Endothelial cell of umbilical vein (primary cell): ENCODE results near the gene SH2D3C. TPM values are rescaled to one million over a fixed set of nuclear protein-coding genes. Genes with fewer than 3 reads are reported as not detected.

ENCODE experiments used
- BruUV-seq: library from RNA; stranded (reverse); fragments of 400-500 nt; replicated peaks from 2 replicates; lab custom pipeline; 2021; lab: Mats Ljungman, UMichigan
- CTCF ChIA-PET: fragments of 300-600, 350-600 bp; sonication (Branson Sonifier 250); formaldehyde crosslinking; loops from one replicate; lab custom pipeline; 2021; ENCODE audit warnings: antibody characterized with exemption, inconsistent platforms; lab: Charles Lee
- POLR2A ChIA-PET: fragments of 300-600, 350-600 bp; sonication (Branson Sonifier 250); formaldehyde crosslinking; loops from one replicate; lab custom pipeline; 2021; ENCODE audit warnings: antibody characterized with exemption, inconsistent platforms; lab: Charles Lee
- DNase-seq: peaks from one replicate; pipeline ENCODE4 v3.0.0-alpha.2; 2011; ENCODE audit warnings: low read depth, low spot score
- FAIRE-seq: peaks from 2 replicates; lab custom pipeline; 2011; peaks lifted over from hg19 to GRCh38; lab: Jason Lieb, UNC
- H2AFZ ChIP-seq: 2 replicates; pipeline ENCODE4 v1.6.0; 2012; ENCODE audit warnings: low read depth, low read length, control low read depth, inconsistent platforms
- H3K27ac ChIP-seq: 2 replicates; pipeline ENCODE4 v1.5.1; 2011; ENCODE audit warnings: low read depth, mild to moderate bottlenecking, control low read depth, low read length, moderate library complexity; ENCODE audit not compliant: insufficient read depth
- H3K27me3 ChIP-seq, 2 experiments: 2 replicates each; pipeline versions ENCODE4 v1.6.0 to v1.6.1; 2011; ENCODE audit warnings: low read length in 2 of 2, mixed read lengths in 1 of 2; ENCODE audit not compliant: control insufficient read depth in 2 of 2, insufficient read depth in 2 of 2
- H3K36me3 ChIP-seq, 2 experiments: 2 replicates in 1 of 2; 3 replicates in 1 of 2; pipeline ENCODE4 v1.5.1; 2011; ENCODE audit warnings: low read length in 2 of 2, mild to moderate bottlenecking in 1 of 2, moderate library complexity in 1 of 2; ENCODE audit not compliant: control insufficient read depth in 2 of 2, insufficient read depth in 2 of 2; ENCODE audit errors: extremely low read depth in 1 of 2
- H3K4me1 ChIP-seq: 3 replicates; pipeline ENCODE4 v1.5.1; 2011; ENCODE audit warnings: mild to moderate bottlenecking, low read length; ENCODE audit not compliant: control insufficient read depth, insufficient read depth; ENCODE audit errors: extremely low read depth
- H3K4me2 ChIP-seq: 2 replicates; pipeline ENCODE4 v1.6.1; 2011; ENCODE audit warnings: low read length, control low read depth, mixed read lengths; ENCODE audit not compliant: insufficient read depth
- H3K4me3 ChIP-seq, 3 experiments: fragments of 200-600 bp in 1 of 3; sonication (generic), shearing (Covaris generic) in 1 of 3; replicated peaks in 1 of 3; 2 replicates each; pipeline ENCODE4 v1.5.1; 2011 to 2016; ENCODE audit warnings: control low read depth in 3 of 3, low read length in 3 of 3, mild to moderate bottlenecking in 2 of 3, inconsistent platforms in 1 of 3, low read depth in 1 of 3, moderate library complexity in 1 of 3; ENCODE audit not compliant: insufficient read depth in 1 of 3
- H3K79me2 ChIP-seq: 2 replicates; pipeline ENCODE4 v1.6.0; 2012; ENCODE audit warnings: low read length, inconsistent platforms; ENCODE audit not compliant: control insufficient read depth, insufficient read depth
- H3K9ac ChIP-seq: replicated peaks from 2 replicates; pipeline ENCODE3; 2011; ENCODE audit warnings: low read length, control low read depth; ENCODE audit not compliant: insufficient read depth; ENCODE audit errors: extremely low read depth
- H3K9me1 ChIP-seq: replicated peaks from 3 replicates; pipeline ENCODE4 v1.6.0; 2011; ENCODE audit warnings: mild to moderate bottlenecking, low read length; ENCODE audit not compliant: control insufficient read depth, insufficient read depth; ENCODE audit errors: extremely low read depth
- H3K9me3 ChIP-seq: replicated peaks from 2 replicates; pipeline ENCODE4 v1.5.1; 2012; ENCODE audit warnings: low read length, inconsistent platforms; ENCODE audit not compliant: control insufficient read depth, insufficient read depth
- H4K20me1 ChIP-seq: replicated peaks from 2 replicates; pipeline ENCODE3; 2011; ENCODE audit warnings: mild to moderate bottlenecking, low read length; ENCODE audit not compliant: control insufficient read depth, insufficient read depth; ENCODE audit errors: extremely low read depth
- CTCF ChIP-seq, 2 donors: IDR thresholded peaks; 1 replicate in 1 of 2; 2 replicates in 1 of 2; pipeline ENCODE4 v1.5.1; 2011; ENCODE audit warnings: low read length in 2 of 2, mild to moderate bottlenecking in 2 of 2, moderate library complexity in 2 of 2, control low read depth in 1 of 2, inconsistent platforms in 1 of 2, low read depth in 1 of 2; ENCODE audit not compliant: insufficient read depth in 1 of 2; ENCODE audit errors: extremely low read depth in 1 of 2
- EZH2 ChIP-seq: IDR thresholded peaks from 2 replicates; pipeline ENCODE4 v1.6.1; 2012; ENCODE audit warnings: borderline replicate concordance, low read depth, mild to moderate bottlenecking, moderate library complexity, low read length, inconsistent platforms; ENCODE audit not compliant: severe bottlenecking
- FOS ChIP-seq: IDR thresholded peaks from 2 replicates; pipeline ENCODE4 v1.6.1; 2011; ENCODE audit warnings: mild to moderate bottlenecking, low read length, moderate library complexity, borderline replicate concordance; ENCODE audit not compliant: insufficient read depth
- GATA2 ChIP-seq: IDR thresholded peaks from 2 replicates; pipeline ENCODE4 v1.7.0; 2011; ENCODE audit warnings: low read depth, mild to moderate bottlenecking, moderate library complexity, mixed read lengths, low read length; ENCODE audit not compliant: insufficient read length, insufficient read depth
- JUN ChIP-seq: IDR thresholded peaks from 2 replicates; pipeline ENCODE4 v1.6.1; 2011; ENCODE audit warnings: borderline replicate concordance, low read depth; ENCODE audit not compliant: insufficient read length, insufficient read depth
- MYC ChIP-seq: IDR thresholded peaks from one replicate; pipeline ENCODE4 v1.6.1; 2011; ENCODE audit warnings: mild to moderate bottlenecking, low read depth, low read length
- POLR2A ChIP-seq: IDR thresholded peaks from 2 replicates; pipeline ENCODE4 v1.6.1; 2012; ENCODE audit warnings: low read depth, mild to moderate bottlenecking, control low read depth, low read length
- POLR2AphosphoS5 ChIP-seq: IDR thresholded peaks from 2 replicates; pipeline ENCODE4 v1.6.1; 2012; ENCODE audit warnings: low read depth, mild to moderate bottlenecking, control low read depth, low read length, moderate library complexity; ENCODE audit not compliant: insufficient read depth
- dilution Hi-C: fragments of 300-500 bp; cut with MboI; formaldehyde crosslinking; loops from one replicate; pipeline ENCODE4 v1.15.0; 2019; ENCODE audit warnings: low sequenced_read_pairs; ENCODE audit not compliant: extremely low pct_ligation_motif_present
- intact Hi-C: fragments of 100-400 bp; cut with micrococcal nuclease; formaldehyde crosslinking; loops from one replicate; pipeline ENCODE4 v1.10.0; 2022
- polyA plus RNA-seq, 4 experiments: library from polyadenylated mRNA; depleted of rRNA in 3 of 4; stranded (reverse) in 3 of 4; unstranded in 1 of 4; fragments of >200 nt; gene quantifications; 2 replicates each; pipeline versions ENCODE4 v1.2.1 to v1.2.3, GENCODE V29; 2011 to 2012; ENCODE audit warnings: missing spikeins in 1 of 4
- total RNA-seq: library from RNA; stranded (reverse); gene quantifications from 2 replicates; pipeline ENCODE4 v1.2.3, GENCODE V29; 2021
- TF ChIP-seq, protein P1 (sequence below): IDR thresholded peaks from 2 replicates; pipeline ENCODE4 v1.6.1; 2011; ENCODE audit not compliant: insufficient read depth, insufficient read length

Gene SH2D3C
- total and polyA plus RNA-seq, 2 donors (not counting 3 experiments of a cell fraction or from before 2014, with no cell fraction given), result 95.0 to 173 TPM

DNA sequence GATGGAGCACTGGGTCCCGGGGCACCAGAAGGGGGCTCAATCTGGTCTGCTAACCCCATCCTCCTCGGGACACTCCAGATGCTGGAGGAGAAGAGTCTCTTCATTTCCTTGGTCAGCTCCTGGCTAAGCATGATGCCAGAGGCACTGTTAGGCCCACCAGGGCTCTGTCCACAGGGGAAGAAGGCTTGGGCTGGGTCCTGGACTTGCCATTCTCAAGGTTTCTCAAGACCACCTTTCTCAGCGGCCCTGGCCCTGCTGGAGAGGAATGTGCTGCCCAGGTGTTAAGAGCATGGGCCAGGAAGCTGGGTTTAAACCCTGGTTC is 7.9 kb downstream of the SH2D3C start:
- dilution Hi-C loops, result no loop called here
- H3K9ac ChIP-seq, result peak overlapping the region; percentile 92
- intact Hi-C loops, result loop anchor here (1.0 to 2.0 kb wide), 5 partner anchors 8 to 68 kb away; partner anchors contain the start of gene FPGS

DNA sequence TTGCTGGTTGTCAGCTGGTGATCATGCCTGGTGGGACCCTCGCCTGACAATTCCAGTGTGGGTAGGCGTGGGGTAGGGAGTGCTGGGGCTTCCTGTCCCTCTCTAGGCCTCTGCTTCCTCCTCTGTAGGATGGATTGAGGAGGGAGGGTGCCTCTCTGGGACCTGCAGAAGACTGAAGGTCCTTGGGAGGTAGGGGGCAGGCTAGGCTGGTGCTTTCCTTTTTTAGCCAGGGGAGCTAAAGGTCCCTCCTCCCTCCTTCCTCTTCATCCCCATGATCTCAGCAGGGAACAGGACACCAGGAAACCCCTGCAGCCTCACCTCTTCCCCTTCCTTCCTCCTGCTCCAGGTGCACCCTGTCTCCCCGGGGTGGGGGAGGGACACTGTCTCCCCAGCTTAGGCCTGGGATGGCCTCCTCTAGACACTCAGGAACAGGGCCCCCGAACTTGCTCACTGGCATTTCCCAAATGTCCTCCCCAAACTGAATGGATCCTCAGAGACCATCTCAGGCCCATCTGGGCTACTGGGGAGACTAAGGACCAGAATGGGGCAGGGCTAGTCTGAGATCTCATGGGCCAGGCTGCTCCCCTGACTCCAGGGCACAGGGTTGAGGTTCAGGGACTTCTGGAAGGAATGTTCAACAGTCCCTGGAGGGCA is 8.4 kb downstream of the SH2D3C start:
- Histone ChIP-seq H3K27me3 (no peaks in the 10 kb centered on the region), H4K20me1 (no peaks in the 10 kb centered on the region), H3K4me2 (peak overlapping the region; percentile 76), H3K36me3 (peaks cover 9 to 12% of the 10 kb centered on the region in 2 experiments), H3K9ac (peak overlapping the region; percentile 92), H2AFZ (no peak overlapping the region), H3K27ac (peak overlapping the region; percentile 96), H3K9me3 (no peaks in the 10 kb centered on the region), H3K9me1 (no peaks in the 10 kb centered on the region), H3K4me1 (peaks cover 48% of the 10 kb centered on the region), H3K79me2 (peaks cover 52% of the 10 kb centered on the region), H3K4me3 (peak overlapping the region; percentile 35 to 79 (median 75))
- no peak for FAIRE-seq
- intact Hi-C loops, result loop anchor here (1.0 to 2.0 kb wide), 5 partner anchors 8 to 69 kb away; partner anchors contain the start of gene FPGS
- peak; percentile 85 for DNase-seq
- CTCF ChIA-PET, result interaction anchor here (0.6 to 11.3 kb wide), 11 partner anchors 7 to 151 kb away, joined by 3 to 167 read pairs (median 5); partner anchors contain the start of genes CDK9, SH2D3C and TOR2A
- POLR2A ChIA-PET, result interaction anchor here (1.2 to 2.8 kb wide), 7 partner anchors 8 to 29 kb away, joined by 4 to 24 read pairs (median 8); partner anchors contain the start of gene CDK9
- BruUV-seq, result no TSS peak
- peak in 1 of 2 donors; percentile 34 for TF ChIP-seq CTCF (IDR thresholded peaks at IDR 0.05; ENCODE audit: extremely low read depth in 1 of 2, insufficient read depth in 1 of 2, low read depth in 1 of 2, low read length in 2 of 2)
- peak; percentile 85 for TF ChIP-seq POLR2A
- TF ChIP-seq POLR2AphosphoS5, result peak; percentile 93
- TF ChIP-seq GATA2, result no peak
- no peak for TF ChIP-seq FOS
- TF ChIP-seq, protein P1, sequence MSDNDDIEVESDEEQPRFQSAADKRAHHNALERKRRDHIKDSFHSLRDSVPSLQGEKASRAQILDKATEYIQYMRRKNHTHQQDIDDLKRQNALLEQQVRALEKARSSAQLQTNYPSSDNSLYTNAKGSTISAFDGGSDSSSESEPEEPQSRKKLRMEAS, result no peak
- peak; percentile 47 for TF ChIP-seq JUN
- no peak for TF ChIP-seq MYC
- no peak for TF ChIP-seq EZH2
- dilution Hi-C loops, result no loop called here

More for the DNA sequence above, 7.9 kb downstream of the SH2D3C start:
- Histone ChIP-seq H3K9me3 (no peaks in the 10 kb centered on the region), H3K79me2 (peaks cover 48% of the 10 kb centered on the region), H2AFZ (no peak overlapping the region), H3K36me3 (peaks cover 9 to 10% of the 10 kb centered on the region in 2 experiments), H3K4me2 (peak overlapping the region; percentile 76), H3K4me3 (peak overlapping the region; percentile 35 to 79 (median 75)), H4K20me1 (no peaks in the 10 kb centered on the region), H3K27ac (peak overlapping the region; percentile 96), H3K27me3 (no peaks in the 10 kb centered on the region), H3K4me1 (peaks cover 44% of the 10 kb centered on the region), H3K9me1 (no peaks in the 10 kb centered on the region)
- ChIA-PET POLR2A (interaction anchor here (0.8 to 2.8 kb wide), 10 partner anchors 9 to 47 kb away, joined by 3 to 24 read pairs (median 5); partner anchors contain the start of gene CDK9), CTCF (interaction anchor here (1.0 to 11.3 kb wide), 11 partner anchors 8 to 151 kb away, joined by 3 to 167 read pairs (median 6); partner anchors contain the start of genes CDK9, SH2D3C and TOR2A)
- FAIRE-seq (no peak), DNase-seq (peak; percentile 47)
- BruUV-seq, result TSS peak; percentile 90
- TF ChIP-seq JUN (no peak), EZH2 (no peak), POLR2A (peak; percentile 39)
- TF ChIP-seq, protein P1, result no peak
